Neural cell (in vitro differentiated cells): ENCODE results near the gene LGR5. TPM values are rescaled to one million over a fixed set of nuclear protein-coding genes. Genes with fewer than 3 reads are reported as not detected.

Experiments
- H2AFZ ChIP-seq: fragments of 200-600, 300-800 bp; sonication (generic), shearing (Covaris generic); 2 replicates; pipeline ENCODE4 v1.6.0; 2014; ENCODE audit warnings: low read depth, mild to moderate bottlenecking, antibody characterized with exemption, low read length, moderate library complexity
- H3F3A ChIP-seq: fragments of 200-600 bp; shearing (Covaris generic); 2 replicates; pipeline ENCODE4 v1.6.1; 2016; ENCODE audit warnings: mild to moderate bottlenecking, moderate library complexity, mixed read lengths, antibody characterized with exemption, low read length; ENCODE audit not compliant: insufficient read depth, poor library complexity, severe bottlenecking
- H3K27ac ChIP-seq: fragments of 200-600, 300-800 bp; sonication (generic), shearing (Covaris generic); 2 replicates; pipeline ENCODE4 v1.5.1; 2014; ENCODE audit warnings: mild to moderate bottlenecking, low read length, moderate library complexity
- H3K27me3 ChIP-seq: fragments of 300-800, 200-600 bp; sonication (generic), shearing (Covaris generic); 2 replicates; pipeline ENCODE4 v1.6.0; 2014; ENCODE audit warnings: mild to moderate bottlenecking, low read depth, low read length, moderate library complexity; ENCODE audit not compliant: insufficient read depth
- H3K36me3 ChIP-seq: fragments of 300-800, 200-600 bp; sonication (generic), shearing (Covaris generic); 2 replicates; pipeline ENCODE4 v1.5.1; 2014; ENCODE audit warnings: mild to moderate bottlenecking, antibody characterized with exemption, low read length, moderate library complexity; ENCODE audit not compliant: insufficient read depth
- H3K4me2 ChIP-seq: fragments of 300-800, 200-600 bp; sonication (generic), shearing (Covaris generic); 2 replicates; pipeline ENCODE4 v1.6.0; 2014; ENCODE audit warnings: mild to moderate bottlenecking, low read length
- H3K4me3 ChIP-seq: fragments of 300-800, 200-600 bp; sonication (generic), shearing (Covaris generic); 2 replicates; pipeline ENCODE4 v1.5.1; 2014; ENCODE audit warnings: mild to moderate bottlenecking, low read length, moderate library complexity
- H3K79me2 ChIP-seq: fragments of 200-600 bp; shearing (Covaris generic); replicated peaks from 2 replicates; pipeline ENCODE4 v1.6.0; 2014; ENCODE audit warnings: mild to moderate bottlenecking, low read length, moderate library complexity; ENCODE audit not compliant: insufficient read depth
- H3K9ac ChIP-seq: fragments of 300-800, 200-600 bp; sonication (generic), shearing (Covaris generic); 2 replicates; pipeline ENCODE4 v1.6.1; 2016; ENCODE audit warnings: mild to moderate bottlenecking, low read length, mixed read lengths
- H3K9me2 ChIP-seq: fragments of 200-600 bp; shearing (Covaris generic); 2 replicates; pipeline ENCODE4 v1.6.1; 2016; ENCODE audit warnings: mild to moderate bottlenecking, low read length, mixed read lengths; ENCODE audit not compliant: insufficient read depth
- H3K9me3 ChIP-seq: fragments of 200-600, 300-800 bp; sonication (generic), shearing (Covaris generic); 2 replicates; pipeline ENCODE4 v1.6.1; 2016; ENCODE audit warnings: mild to moderate bottlenecking, mixed run types, low read length, moderate library complexity, mixed read lengths
- H4K20me1 ChIP-seq: fragments of 200-600 bp; shearing (Covaris generic); 2 replicates; pipeline ENCODE4 v1.6.1; 2016; ENCODE audit warnings: mild to moderate bottlenecking, mixed run types; ENCODE audit not compliant: insufficient read depth
- CTCF ChIP-seq: fragments of 450-650 bp; IDR thresholded peaks from 2 replicates; pipeline ENCODE4 v1.5.1; 2014; ENCODE audit warnings: antibody characterized with exemption, mild to moderate bottlenecking, moderate library complexity; ENCODE audit not compliant: poor library complexity, severe bottlenecking
- EP300 ChIP-seq: fragments of 450-650 bp; conservative IDR thresholded peaks from 2 replicates; pipeline ENCODE4 v1.6.1; 2014; ENCODE audit warnings: antibody characterized with exemption, mild to moderate bottlenecking, moderate library complexity; ENCODE audit not compliant: poor library complexity, severe bottlenecking
- EZH2 ChIP-seq: fragments of 200-600, 300-800 bp; shearing (Covaris generic), sonication (generic); IDR thresholded peaks from 2 replicates; pipeline ENCODE4 v1.6.1; 2014; ENCODE audit warnings: antibody characterized with exemption, low read length, borderline replicate concordance, mild to moderate bottlenecking; ENCODE audit not compliant: insufficient read depth, poor library complexity, severe bottlenecking
- MXI1 ChIP-seq: fragments of 450-650 bp; conservative IDR thresholded peaks from 2 replicates; pipeline ENCODE4 v1.6.1; 2014; ENCODE audit warnings: antibody characterized with exemption, mild to moderate bottlenecking; ENCODE audit not compliant: poor library complexity, severe bottlenecking
- POLR2AphosphoS5 ChIP-seq: IDR thresholded peaks from 2 replicates; pipeline ENCODE4 v1.6.1; 2012
- RAD21 ChIP-seq: fragments of 450-650 bp; conservative IDR thresholded peaks from 2 replicates; pipeline ENCODE4 v1.6.1; 2014; ENCODE audit warnings: antibody characterized with exemption, mild to moderate bottlenecking, moderate library complexity
- REST ChIP-seq: IDR thresholded peaks from 2 replicates; pipeline ENCODE4 v1.6.1; 2012; ENCODE audit warnings: borderline replicate concordance
- SMC3 ChIP-seq: fragments of 450-650 bp; conservative IDR thresholded peaks from 2 replicates; pipeline ENCODE4 v1.6.1; 2014; ENCODE audit warnings: antibody characterized with exemption, mild to moderate bottlenecking, moderate library complexity; ENCODE audit not compliant: poor library complexity
- TAF1 ChIP-seq: IDR thresholded peaks from 2 replicates; pipeline ENCODE4 v1.6.1; 2012; ENCODE audit warnings: low read depth
- polyA plus RNA-seq: library from polyadenylated mRNA; depleted of rRNA; stranded (reverse); fragments of >200 nt; gene quantifications from 2 replicates; pipeline ENCODE4 v1.2.3, GENCODE V29; 2014

Gene LGR5
- polyA plus RNA-seq, 1 donor from 2014 or later = 0.16 TPM

GRCh38 chr12:71399197-71399596 is 40.4 kb upstream of the LGR5 start:
- no peaks in the 10 kb centered on the region for H3K27me3 ChIP-seq
- TF ChIP-seq REST (no peak), TAF1 (no peak), MXI1 (no peak), EP300 (no peak), SMC3 (no peak), RAD21 (no peak), POLR2AphosphoS5 (no peak), EZH2 (no peak), CTCF (no peak)
- H3K4me3 ChIP-seq = no peak overlapping the region
- no peak overlapping the region for H2AFZ ChIP-seq
- H3F3A ChIP-seq = no peaks in the 10 kb centered on the region
- H3K4me2 ChIP-seq = no peak overlapping the region
- H3K36me3 ChIP-seq = no peaks in the 10 kb centered on the region
- H3K9me2 ChIP-seq = no peaks in the 10 kb centered on the region
- H3K27ac ChIP-seq = no peak overlapping the region
- H3K9ac ChIP-seq = no peak overlapping the region
- H3K79me2 ChIP-seq = no peaks in the 10 kb centered on the region
- no peaks in the 10 kb centered on the region for H4K20me1 ChIP-seq
- no peaks in the 10 kb centered on the region for H3K9me3 ChIP-seq

GRCh38 chr12:71400481-71400880 is 39.1 kb upstream of the LGR5 start:
- Histone ChIP-seq H3K9me2 (no peaks in the 10 kb centered on the region), H3K4me2 (no peak overlapping the region), H3K27ac (no peak overlapping the region), H3K79me2 (no peaks in the 10 kb centered on the region), H3K9ac (no peak overlapping the region), H3K4me3 (no peak overlapping the region), H4K20me1 (no peaks in the 10 kb centered on the region), H3K36me3 (no peaks in the 10 kb centered on the region), H3F3A (no peaks in the 10 kb centered on the region), H3K27me3 (no peaks in the 10 kb centered on the region), H3K9me3 (no peaks in the 10 kb centered on the region), H2AFZ (no peak overlapping the region)
- TF ChIP-seq REST (no peak), TAF1 (no peak), EZH2 (no peak), EP300 (no peak), RAD21 (no peak)
